ENCODE measurements around the gene DDR1.
"Not testable (repeated sequence)": the region's sequence is repeated elsewhere in the genome, so short reads cannot be mapped to it uniquely, and the experiment has no call there.

Gene DDR1

DNA sequence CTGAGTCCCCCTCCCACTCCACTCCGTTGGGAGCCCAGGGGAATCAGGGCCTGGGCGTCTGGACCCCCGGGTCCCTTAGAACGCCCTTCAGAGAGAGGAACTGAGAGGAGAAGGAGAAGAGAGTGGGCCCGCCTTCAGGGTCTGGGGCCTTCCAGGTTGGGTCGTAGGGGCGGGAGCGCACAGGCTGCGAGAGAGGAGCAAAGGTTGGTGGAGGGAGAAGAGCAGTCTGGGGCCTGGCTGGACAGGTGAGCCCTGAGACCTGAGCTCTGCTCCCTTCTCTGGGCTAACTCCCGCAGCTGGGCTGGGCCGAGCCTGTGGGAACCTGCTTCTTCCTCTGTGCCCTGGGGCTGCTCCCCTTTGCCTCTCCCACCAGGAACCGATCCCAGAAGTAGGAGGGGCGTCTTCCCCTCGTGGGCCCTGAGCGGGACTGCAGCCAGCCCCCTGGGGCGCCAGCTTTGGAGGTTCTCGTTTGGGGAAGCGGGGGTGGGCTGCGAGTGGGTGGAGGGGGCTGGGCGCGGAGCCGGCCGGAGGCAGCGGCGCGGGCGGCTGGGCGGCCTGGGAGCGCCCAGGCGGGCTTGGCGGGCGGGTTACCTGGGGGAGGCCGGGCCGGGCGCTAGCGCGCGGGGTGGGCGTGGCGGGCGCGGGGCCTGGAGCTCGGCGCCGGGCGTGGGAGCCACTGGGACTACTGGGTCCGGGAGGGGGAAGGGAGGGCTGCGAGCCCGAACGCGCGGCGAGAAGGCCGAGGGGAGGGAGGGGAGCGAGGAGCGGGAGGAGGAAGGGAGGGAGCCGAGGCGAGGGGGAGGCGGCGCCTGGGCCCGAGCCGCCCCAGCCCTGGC is at the start of gene DDR1:
DDR1 (plus strand) TSS at position 835 of the 836 bp plus-strand sequence. CDS start 4,211 bp downstream, outside the sequence.
- peak in 1 of 3 experiments; percentile 59 for DNase-seq (ENCODE audit: low read depth in 3 of 3)

GRCh38 chr6:30834646-30835045 is 49.7 kb upstream of the DDR1 start:
- no peak for DNase-seq (ENCODE audit: low read depth in 3 of 3)

DNA sequence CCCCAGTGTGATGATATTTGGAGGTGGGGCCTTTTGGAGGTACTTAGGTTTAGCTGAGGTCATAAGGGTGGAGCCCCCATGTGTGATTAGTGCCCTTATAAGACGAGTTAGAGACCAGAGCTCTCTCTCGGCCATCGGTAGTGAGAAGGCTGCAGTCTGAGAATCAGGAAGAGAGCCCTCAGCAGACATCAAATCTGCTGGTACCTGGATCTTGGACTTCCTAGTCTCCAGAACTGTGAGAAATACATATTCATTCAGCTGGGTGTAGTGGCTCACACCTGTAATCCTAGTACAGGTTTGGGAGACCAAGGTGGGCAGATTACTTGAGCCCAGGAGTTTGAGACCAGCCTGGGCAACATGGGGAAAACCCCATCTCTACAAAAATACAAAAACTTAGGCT is 48.7 kb upstream of the DDR1 start:
- DNase-seq (ENCODE audit: low read depth in 3 of 3): no peak

GRCh38 chr6:30836431-30836866 is 47.9 kb upstream of the DDR1 start:
- no peak for DNase-seq (ENCODE audit: low read depth in 3 of 3)

GRCh38 chr6:30836957-30837356 is 47.4 kb upstream of the DDR1 start:
- DNase-seq (ENCODE audit: low read depth in 3 of 3): no peak

DNA sequence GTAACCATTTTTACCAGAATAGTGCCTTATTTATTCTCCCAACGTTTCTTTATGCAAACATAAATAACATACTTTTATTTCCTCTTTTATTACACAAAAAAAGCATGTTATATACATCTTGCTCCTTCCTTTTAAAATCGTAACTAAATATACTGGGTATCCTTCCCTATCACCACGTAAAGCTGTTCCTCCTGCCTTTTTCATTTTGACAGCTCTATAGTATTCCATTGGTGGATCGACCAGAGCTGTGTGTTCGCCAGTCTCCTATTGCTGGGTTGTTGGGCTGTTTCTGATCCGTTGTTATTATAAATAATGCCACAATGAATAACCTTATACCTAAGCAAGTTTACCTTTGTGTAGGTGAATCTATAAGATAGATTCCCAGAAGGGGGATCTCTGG is 46.9 kb upstream of the DDR1 start:
- DNase-seq (ENCODE audit: low read depth in 3 of 3): no peak

DNA sequence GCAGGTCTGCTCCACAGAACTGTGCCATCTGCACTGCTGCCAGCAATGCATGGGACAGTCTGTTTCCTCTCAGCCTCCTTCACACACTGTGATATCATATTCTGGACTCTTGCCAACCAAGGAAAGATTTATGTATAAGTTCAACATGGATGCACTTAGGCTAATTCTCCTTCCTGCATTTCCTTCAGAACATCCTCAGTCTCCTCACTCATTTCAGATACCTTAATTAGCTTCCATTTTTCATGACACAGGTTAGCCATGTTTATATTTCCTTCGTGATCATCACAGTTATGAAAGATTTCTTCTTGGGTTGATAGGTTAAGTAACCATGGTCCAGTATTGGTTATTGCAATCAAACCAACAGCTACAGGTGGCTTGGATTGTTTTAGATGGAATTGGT is 46.4 kb upstream of the DDR1 start:
- DNase-seq (ENCODE audit: low read depth in 3 of 3): no peak

DNA sequence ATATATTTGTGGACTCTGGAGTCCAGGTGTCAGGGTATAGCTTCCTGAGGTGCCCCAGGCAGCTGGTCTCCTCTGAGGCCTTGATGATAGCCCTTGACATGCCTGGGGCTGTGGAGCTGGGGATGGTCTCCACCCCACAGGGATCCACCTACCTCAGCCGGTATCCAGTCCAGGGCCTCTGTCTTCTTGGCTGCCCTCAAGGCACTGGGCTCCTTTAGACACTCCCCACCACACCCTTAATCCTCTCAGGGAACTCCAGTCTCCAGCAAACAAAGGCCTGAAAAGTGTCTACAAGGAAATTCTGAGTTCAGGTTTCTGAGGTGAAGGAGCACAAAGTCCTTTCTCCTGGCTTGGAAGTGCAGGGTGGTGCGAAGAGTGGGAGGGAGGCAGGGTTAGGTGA is 44.6 kb upstream of the DDR1 start:
- no peak for DNase-seq (ENCODE audit: low read depth in 3 of 3)

DNA sequence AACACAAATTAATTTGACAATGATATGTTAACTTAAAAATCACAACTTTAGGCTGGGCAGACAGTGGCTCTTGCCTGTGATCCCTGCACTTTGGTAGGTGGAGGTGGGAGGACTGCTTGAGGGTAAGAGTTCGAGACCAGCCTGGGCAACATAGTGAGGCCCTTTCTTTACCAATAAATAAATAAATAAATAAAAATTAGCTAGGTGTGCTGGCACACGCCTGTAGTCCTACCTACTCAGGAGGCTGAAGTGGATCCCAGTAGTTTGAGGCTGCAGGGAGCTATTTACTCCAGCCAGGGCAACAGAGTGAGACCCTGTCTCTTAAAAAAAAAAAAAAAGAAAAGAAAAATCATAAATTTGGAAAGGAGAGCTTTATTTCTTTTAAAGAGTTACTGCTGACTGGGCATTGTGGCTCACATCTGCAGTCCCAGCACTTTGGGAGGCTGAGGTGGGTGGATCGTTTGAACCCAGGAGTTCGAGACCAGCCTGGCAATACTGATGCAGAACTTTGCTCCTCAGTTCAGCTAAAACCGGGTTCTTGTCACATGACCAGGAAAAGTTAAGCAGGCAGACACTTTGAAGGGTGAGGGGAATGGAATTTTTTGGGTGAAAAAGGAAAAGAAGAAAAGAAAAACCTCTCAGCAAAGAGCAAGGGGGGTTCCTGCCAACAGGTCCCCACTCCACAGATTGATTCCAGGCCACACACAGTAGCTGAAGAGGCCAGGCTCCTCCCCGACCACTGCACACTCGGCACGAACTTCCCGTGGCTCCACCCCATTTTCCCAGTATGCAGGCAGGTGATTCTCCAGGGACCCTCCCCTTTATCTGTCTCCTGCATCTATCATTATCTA is 44.0 kb upstream of the DDR1 start:
- DNase-seq (ENCODE audit: low read depth in 3 of 3): no peak

DNA sequence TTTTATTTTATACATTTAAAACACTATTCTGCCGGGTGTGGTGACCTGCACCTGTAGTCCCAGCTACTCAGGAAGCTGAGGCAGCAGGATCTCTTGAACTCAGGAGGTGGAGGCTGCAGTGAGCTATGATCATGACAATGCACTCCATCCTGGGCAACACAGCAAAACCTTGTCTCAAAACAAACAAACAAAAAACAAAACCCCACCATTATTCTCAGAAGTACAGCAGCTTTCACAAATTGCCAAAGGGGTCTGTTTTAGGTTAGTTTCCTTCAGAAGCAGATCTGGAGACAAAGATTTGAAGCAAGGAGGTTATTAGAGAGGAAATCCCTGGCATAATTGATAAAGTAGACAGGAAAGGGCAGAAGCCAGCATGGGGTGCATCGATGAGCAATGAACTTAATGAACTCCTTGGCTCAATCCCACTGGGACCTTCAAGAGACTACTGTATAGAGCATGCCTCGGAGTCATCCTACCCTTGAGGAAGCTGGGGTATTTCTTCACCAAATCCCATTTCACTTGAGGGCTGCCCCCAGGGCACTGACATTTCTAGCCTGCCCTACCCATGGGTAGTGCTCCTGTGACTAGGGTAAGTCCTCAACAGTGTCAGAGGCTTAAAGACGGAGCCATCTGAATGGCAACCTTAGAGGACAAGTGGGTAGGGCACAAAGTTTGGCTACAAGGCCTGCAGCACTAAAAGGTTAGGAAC is 43.2 kb upstream of the DDR1 start:
- DNase-seq (ENCODE audit: low read depth in 3 of 3): no peak

DNA sequence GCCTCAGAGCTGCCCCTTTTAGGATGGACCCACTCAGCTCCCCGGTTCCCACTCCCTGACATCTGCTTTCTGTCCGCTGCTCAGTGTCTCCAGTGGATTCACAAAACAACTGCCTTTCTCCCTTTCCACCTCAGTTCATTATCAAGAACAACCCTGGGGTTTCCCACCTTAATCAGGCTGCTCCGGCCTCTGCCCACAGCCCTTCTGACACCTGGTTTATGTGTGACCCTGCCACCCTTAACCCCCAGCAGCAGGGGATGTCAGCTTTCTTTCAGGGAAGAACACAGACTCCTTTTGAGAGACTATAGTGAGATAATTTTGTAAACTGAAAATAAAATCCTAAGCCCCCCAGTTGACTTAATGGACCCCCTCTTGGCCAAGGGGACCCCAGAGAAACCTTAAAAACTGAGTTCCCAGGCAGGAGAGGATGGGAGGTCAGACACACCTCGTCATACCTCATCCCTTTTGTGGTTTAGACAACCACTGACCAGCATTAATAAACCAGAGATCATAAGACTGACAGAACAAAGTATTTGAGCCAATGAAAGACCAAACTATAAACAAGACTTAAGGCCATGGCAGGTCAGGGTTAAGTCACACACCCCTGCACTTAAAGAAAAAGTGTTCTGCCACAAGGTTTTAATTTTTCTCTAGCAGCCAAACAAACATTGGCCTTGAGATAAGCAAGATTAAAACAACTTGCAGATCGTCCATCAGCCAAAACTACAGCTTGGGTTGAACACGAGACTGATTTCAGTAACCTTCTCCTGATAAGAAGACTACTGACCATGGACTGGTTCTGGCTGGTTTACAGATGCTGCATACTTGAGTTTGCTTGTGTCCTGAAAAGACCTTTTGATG is 42.4 kb upstream of the DDR1 start:
- DNase-seq (ENCODE audit: low read depth in 3 of 3): no peak

GRCh38 chr6:30842754-30843610 is 41.3 kb upstream of the DDR1 start:
- no peak for DNase-seq (ENCODE audit: low read depth in 3 of 3)

DNA sequence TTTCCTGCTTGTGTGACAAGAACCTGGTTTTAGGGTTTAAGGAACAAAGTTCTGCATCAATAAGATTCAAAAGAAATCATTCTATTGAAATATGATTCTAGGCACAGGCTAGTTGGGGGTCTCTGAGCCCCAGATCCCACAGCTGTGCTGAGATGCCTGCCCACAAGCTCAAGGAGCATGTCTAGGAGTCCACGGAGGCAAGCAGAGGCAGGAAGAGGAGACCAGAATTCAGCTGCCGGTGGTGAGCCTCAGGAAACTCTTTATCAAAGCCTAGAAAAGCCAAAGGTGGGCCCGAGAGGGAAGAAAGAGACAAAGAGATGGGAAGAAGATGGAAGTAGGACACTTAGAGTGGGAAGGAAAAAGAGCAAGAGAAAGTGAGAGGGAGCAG is 40.7 kb upstream of the DDR1 start:
- no peak for DNase-seq (ENCODE audit: low read depth in 3 of 3)

- DNase-seq (ENCODE audit: low read depth in 3 of 3): no peak
Measured at GRCh38 chr6:30844118-30844535, 40.2 kb upstream of the DDR1 start.

DNA sequence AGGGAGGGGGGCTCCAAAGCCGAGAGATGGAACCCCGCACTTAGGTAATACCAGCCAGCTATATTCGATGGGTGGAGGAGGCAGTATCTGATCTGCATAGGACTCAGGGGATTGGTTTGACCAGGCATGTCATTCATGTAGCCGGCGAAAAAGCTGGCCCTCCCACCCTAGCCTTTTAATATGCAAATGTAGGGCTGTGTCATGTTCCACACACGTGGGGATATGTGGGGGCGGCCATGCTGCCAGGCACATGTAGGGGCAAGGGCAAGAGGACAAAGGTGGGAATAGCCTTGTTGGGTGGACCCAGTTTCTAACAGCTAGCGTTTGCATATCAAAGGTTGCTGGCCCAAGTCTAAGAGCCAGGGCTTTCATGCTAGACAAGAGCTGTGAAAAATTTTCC is 39.1 kb upstream of the DDR1 start:
- no peak for DNase-seq (ENCODE audit: low read depth in 3 of 3)

GRCh38 chr6:30847421-30847970 is 36.8 kb upstream of the DDR1 start:
- DNase-seq (ENCODE audit: low read depth in 3 of 3): no peak

- no peak for DNase-seq (ENCODE audit: low read depth in 3 of 3)
Measured at GRCh38 chr6:30847971-30848436, 36.3 kb upstream of the DDR1 start.

- DNase-seq (ENCODE audit: low read depth in 3 of 3): no peak
Measured at GRCh38 chr6:30849903-30850651, 34.2 kb upstream of the DDR1 start.

DNA sequence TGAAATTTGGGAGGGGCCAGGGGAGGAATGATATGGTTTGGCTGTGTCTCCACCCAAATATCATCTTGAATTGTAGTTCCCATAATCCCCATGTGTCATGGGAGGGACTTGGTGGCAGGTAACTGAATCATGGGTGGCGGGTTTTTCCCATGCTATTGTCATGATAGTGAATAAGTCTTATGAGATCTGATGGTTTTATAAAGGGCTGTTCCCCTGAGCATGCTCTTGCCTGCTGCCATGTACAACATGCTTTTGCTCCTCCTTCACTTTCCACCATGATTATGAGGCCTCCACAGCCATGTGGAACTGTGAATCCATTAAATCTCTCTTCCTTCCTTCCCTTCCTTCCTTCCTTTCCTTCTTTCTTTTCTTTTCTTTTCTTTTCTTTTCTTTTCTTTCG is 31.9 kb upstream of the DDR1 start:
- not testable (repeated sequence) for DNase-seq (ENCODE audit: low read depth in 3 of 3)
